HG03039 (cell line): Measurements from ENCODE around the gene FGB.

ENCODE experiments used
- ATAC-seq: cut with Tn5 transposase; IDR thresholded peaks from one replicate; pipeline ENCODE4 v1.9.1; 2021; ENCODE audit warnings: mild to moderate bottlenecking, moderate library complexity; ENCODE audit not compliant: unreplicated experiment

Gene FGB

GRCh38 chr4:154617820-154618317 is 55.1 kb downstream of the FGB start:
- ATAC-seq, result no peak

GRCh38 chr4:154618708-154619315 is 56.0 kb downstream of the FGB start:
- ATAC-seq, result peak; percentile 47

GRCh38 chr4:154620111-154620510 is 57.3 kb downstream of the FGB start:
- no peak for ATAC-seq
